Glutamatergic neuron (in vitro differentiated cells): Measurements from ENCODE around the gene AICDA. TPM values are rescaled to one million over a fixed set of nuclear protein-coding genes. Genes with fewer than 3 reads are reported as not detected.
"Not testable (repeated sequence)": the region's sequence is repeated elsewhere in the genome, so short reads cannot be mapped to it uniquely, and the experiment has no call there.

ENCODE experiments used
- DNase-seq: peaks from one replicate; pipeline ENCODE4 v3.0.0; 2022
- H3K27ac Mint-ChIP-seq: one replicate; pipeline ENCODE4 v1.8.0; 2020; ENCODE audit warnings: mild to moderate bottlenecking, mixed read lengths, inconsistent platforms; ENCODE audit not compliant: unreplicated experiment
- H3K27me3 Mint-ChIP-seq: one replicate; pipeline ENCODE4 v1.8.0; 2020; ENCODE audit warnings: mild to moderate bottlenecking, moderate library complexity, mixed read lengths, inconsistent platforms; ENCODE audit not compliant: unreplicated experiment
- H3K36me3 Mint-ChIP-seq: one replicate; pipeline ENCODE4 v1.8.0; 2020; ENCODE audit warnings: mild to moderate bottlenecking, mixed read lengths, inconsistent platforms; ENCODE audit not compliant: unreplicated experiment
- H3K4me1 Mint-ChIP-seq: one replicate; pipeline ENCODE4 v1.8.0; 2020; ENCODE audit warnings: mild to moderate bottlenecking, low read depth, mixed read lengths, inconsistent platforms; ENCODE audit not compliant: unreplicated experiment
- H3K4me3 Mint-ChIP-seq: one replicate; pipeline ENCODE4 v1.8.0; 2020; ENCODE audit warnings: mild to moderate bottlenecking, mixed read lengths, inconsistent platforms; ENCODE audit not compliant: unreplicated experiment
- H3K9me3 Mint-ChIP-seq: one replicate; pipeline ENCODE4 v1.8.0; 2020; ENCODE audit warnings: mild to moderate bottlenecking, moderate library complexity, mixed read lengths, inconsistent platforms; ENCODE audit not compliant: unreplicated experiment
- total RNA-seq: library from RNA; stranded (reverse); fragmentation: NEBNext Ultra II Directional; extraction: Animal tissue kit (Norgen Biotek cat#: 25700); gene quantifications from one replicate; pipeline ENCODE4 v1.2.1, GENCODE V29; 2021; ENCODE audit not compliant: unreplicated experiment
- TF ChIP-seq, protein P1 (sequence below): fragments of 200-600 bp; sonication (generic); IDR thresholded peaks from one replicate; pipeline ENCODE4 v1.5.0; 2021; ENCODE audit not compliant: partially characterized antibody, unreplicated experiment

The AICDA gene
- total RNA-seq, 1 donor from 2014 or later = not detected

DNA sequence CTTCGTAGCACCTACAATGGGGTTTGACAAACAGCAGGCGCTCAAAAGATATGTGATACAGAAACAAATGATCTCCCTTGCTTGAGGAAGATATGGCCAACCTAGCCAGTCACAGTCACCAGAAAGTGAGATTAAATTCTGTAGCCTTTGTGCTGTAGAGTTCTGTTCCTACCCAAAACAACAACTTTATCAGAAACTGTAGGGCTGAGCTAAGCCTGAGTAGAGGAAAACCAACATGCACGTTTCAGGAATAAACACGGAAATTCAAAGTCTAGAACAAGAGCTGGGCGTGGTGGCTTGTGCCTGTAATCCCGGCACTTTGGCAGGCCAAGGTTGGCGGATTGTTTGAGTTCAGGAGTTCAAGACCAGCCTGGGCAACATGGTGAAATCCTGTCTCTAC, 23.0 kb downstream of the AICDA start:
- no peak overlapping the region for H3K4me3 Mint-ChIP-seq
- DNase-seq = no peak
- H3K4me1 Mint-ChIP-seq = no peaks in the 10 kb centered on the region
- TF ChIP-seq, protein P1, sequence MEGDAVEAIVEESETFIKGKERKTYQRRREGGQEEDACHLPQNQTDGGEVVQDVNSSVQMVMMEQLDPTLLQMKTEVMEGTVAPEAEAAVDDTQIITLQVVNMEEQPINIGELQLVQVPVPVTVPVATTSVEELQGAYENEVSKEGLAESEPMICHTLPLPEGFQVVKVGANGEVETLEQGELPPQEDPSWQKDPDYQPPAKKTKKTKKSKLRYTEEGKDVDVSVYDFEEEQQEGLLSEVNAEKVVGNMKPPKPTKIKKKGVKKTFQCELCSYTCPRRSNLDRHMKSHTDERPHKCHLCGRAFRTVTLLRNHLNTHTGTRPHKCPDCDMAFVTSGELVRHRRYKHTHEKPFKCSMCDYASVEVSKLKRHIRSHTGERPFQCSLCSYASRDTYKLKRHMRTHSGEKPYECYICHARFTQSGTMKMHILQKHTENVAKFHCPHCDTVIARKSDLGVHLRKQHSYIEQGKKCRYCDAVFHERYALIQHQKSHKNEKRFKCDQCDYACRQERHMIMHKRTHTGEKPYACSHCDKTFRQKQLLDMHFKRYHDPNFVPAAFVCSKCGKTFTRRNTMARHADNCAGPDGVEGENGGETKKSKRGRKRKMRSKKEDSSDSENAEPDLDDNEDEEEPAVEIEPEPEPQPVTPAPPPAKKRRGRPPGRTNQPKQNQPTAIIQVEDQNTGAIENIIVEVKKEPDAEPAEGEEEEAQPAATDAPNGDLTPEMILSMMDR = no peak
- H3K36me3 Mint-ChIP-seq = no peaks in the 10 kb centered on the region
- peaks cover 3% of the 10 kb centered on the region for H3K27me3 Mint-ChIP-seq
- no peak overlapping the region for H3K27ac Mint-ChIP-seq
- peaks cover 2% of the 10 kb centered on the region for H3K9me3 Mint-ChIP-seq

DNA sequence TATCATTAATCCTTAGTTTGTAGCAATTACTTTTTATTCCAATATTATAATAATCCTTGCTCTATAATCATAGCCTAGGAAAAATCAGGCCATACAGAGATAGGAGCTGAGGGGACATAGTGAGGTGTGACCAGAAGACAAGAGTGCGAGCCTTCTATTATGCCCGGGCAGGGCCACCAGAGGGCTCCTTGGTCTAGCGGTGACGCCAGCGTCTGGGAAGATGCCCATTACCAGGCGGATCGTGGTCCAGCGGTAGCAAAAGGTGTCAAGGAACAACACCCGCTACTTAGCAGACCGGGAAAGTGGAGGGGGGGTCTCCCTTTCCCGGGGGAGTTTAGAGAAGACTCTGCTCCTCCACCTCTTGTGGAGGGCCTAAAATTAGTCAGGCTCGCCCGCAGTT, 28.2 kb downstream of the AICDA start:
- H3K9me3 Mint-ChIP-seq, H3K36me3 Mint-ChIP-seq, DNase-seq, H3K4me1 Mint-ChIP-seq, H3K27ac Mint-ChIP-seq, H3K27me3 Mint-ChIP-seq, H3K4me3 Mint-ChIP-seq: not testable (repeated sequence)

DNA sequence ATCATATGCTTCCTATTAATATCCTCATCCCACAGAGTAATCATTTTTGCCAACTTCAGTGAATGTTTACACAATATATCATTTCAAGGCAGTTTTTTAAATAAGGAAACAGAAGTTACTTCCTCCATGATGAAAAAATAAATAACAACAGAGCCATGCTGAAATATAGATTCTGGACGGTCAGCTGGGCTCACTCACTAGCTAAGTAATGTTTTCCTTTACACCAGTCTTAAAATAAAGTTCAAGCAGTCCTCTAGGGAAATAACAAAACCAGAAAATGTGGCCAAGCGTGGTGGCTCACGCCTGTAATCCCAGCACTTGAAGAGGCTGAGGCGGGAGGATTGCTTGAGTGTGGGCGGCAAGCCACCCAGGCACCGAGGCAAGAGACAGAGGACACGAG, 28.7 kb downstream of the AICDA start:
- Mint-ChIP-seq H3K4me1 (no peaks in the 10 kb centered on the region), H3K36me3 (no peaks in the 10 kb centered on the region), H3K9me3 (peaks cover 2% of the 10 kb centered on the region), H3K4me3 (no peak overlapping the region), H3K27me3 (peaks cover 5% of the 10 kb centered on the region), H3K27ac (no peak overlapping the region)
- TF ChIP-seq, protein P1 = no peak
- no peak for DNase-seq

DNA sequence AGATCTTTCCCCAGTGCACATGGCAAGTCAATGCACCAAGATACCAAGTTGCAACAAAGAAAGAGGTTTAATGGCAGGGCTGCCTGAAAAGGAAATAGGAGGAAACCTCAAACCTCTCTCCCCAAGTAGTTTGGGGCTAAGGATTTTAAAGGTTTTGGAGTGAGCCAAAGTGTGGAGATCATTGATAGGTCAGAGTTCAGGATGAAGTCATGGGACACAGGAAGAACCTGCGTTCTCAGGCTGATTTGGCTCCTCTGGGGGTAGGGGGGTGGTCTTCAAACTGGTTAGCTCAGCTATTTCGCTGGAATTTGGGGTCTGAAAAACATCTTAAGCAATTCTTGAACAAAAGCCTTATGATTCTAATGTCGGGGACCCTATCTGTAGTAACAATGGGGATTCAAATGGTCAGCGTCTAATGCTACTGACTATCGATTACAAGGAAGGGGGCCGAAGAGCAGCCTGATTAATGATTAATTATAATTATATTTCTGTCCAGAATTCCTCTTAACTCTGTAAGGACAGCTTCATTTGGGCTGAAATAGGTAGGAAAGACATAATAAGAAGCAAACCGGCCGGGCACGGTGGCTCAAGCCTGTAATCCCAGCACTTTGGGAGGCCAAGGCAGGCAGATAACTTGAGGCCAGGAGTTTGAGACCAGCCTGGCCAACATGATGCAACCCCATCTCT, 31.4 kb downstream of the AICDA start:
- Mint-ChIP-seq H3K36me3 (no peaks in the 10 kb centered on the region), H3K27ac (no peak overlapping the region), H3K9me3 (peaks cover 2% of the 10 kb centered on the region), H3K4me3 (no peak overlapping the region), H3K4me1 (no peaks in the 10 kb centered on the region), H3K27me3 (peaks cover 5% of the 10 kb centered on the region)
- DNase-seq = no peak
- TF ChIP-seq, protein P1 = no peak

DNA sequence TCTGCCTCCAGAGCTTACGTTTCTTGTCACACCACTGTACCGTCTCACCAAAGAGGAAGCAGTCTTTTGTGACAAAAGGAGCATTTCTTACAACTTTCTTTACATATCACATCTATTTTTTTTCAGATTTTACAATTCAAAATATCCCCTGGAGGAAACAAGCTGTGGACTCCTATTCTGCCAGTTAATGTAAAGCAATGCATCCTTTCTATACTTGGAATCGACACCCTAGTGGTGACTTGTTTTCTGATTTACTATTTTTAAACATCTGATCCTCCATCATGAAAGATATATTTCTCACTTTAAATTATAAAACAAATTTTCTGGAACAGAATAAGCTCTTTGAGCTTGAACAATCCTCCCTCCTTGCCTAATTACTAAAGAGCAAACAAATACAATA, 34.8 kb downstream of the AICDA start:
- H3K9me3 Mint-ChIP-seq = peaks cover 6% of the 10 kb centered on the region
- TF ChIP-seq, protein P1 = no peak
- DNase-seq = no peak
- no peaks in the 10 kb centered on the region for H3K27me3 Mint-ChIP-seq
- no peak overlapping the region for H3K4me3 Mint-ChIP-seq
- H3K4me1 Mint-ChIP-seq = no peaks in the 10 kb centered on the region
- H3K27ac Mint-ChIP-seq = no peak overlapping the region
- H3K36me3 Mint-ChIP-seq = no peaks in the 10 kb centered on the region
